Left ventricle myocardium superior (tissue), 1 donor: Measurements from ENCODE around the gene CACNB4. TPM values are rescaled to one million over a fixed set of nuclear protein-coding genes. Genes with fewer than 3 reads are reported as not detected.
"Not testable (repeated sequence)": the region's sequence is repeated elsewhere in the genome, so short reads cannot be mapped to it uniquely, and the experiment has no call there.

ENCODE experiments used
- ATAC-seq: fragments of 200-7000 bp; cut with Tn5 transposase; one replicate; pipeline ENCODE4 v1.9.1; 2020; ENCODE audit warnings: mild to moderate bottlenecking, moderate library complexity
- DNase-seq: peaks from one replicate; pipeline ENCODE4 v3.0.0-alpha.2; 2020
- intact Hi-C: fragments of 100-400 bp; cut with micrococcal nuclease; formaldehyde crosslinking; loops from one replicate; pipeline ENCODE4 v1.11.0; 2022
- total RNA-seq: library from RNA; stranded (reverse); fragmentation: NEBNext Ultra II Directional; extraction: Animal tissue kit (Norgen Biotek cat#: 25700); gene quantifications from one replicate; pipeline ENCODE4 v1.2.1, GENCODE V29; 2021
- donor health status: DM: no; HTN: yes; CAD: no; lungs with severe emphysema.

CACNB4 gene
- total RNA-seq, 1 donor from 2014 or later = 0.32 TPM

DNA sequence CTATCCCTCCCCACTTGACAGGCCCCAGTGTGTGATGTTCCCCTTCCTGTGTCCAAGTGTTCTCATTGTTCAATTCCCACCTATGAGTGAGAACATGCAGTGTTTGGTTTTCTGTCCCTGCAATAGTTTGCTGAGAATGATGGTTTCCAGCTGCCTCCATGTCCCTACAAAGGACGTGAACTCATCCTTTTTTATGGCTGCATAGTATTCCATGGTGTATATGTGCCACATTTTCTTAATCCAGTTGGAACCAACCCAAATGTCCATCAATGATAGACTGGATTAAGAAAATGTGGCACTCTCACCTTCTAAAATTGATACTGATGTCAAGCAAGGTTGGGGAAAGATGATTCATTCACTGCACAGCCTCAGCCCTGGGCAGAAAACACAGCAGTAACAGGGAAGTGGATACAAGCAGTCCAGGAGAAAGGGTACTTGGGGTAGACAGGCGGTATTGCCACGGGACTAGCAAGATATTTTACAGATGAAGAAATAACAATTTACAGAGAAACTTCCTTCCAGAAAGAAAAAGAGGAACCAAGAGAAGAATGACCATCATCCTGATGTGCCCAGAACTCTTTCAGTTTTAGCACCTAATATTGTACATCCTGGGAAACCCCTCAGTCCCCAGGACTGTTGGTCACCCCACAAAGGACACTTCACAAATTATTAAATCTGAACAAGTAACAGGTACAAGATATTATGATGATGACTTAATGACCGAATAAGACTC lies 68.1 kb downstream of the CACNB4 start:
- ATAC-seq = peak; percentile 45
- intact Hi-C loops, DNase-seq: not testable (repeated sequence)

DNA sequence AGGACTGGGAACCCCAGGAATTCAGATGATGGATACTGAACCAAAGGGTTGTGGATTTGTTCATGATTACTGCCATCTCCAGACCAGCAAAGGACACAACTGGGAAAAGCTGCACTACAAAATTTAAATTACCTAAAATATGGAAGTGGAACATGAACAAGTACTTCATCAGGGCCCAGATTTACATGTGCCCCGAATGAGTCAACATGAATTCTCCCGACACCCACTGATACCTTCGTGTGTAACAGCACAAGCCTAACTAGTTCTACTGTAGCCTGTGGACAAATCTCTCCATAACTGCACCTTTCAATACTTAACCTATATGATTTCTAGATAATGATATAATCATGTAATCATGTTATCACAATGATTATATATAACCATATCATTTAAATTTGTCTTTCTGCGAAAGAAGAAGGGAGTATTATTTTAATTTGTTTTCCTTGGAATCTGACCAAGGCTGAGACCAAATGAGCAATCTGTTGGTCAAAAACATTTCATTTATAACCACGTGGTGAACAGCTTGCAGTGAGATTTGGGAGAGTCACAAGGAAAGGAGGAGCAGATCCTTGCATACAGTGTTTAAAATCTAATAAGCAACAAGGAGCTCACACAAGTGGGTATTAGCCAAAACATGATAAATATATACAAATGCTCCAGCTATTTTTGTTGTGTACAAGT lies 70.5 kb downstream of the CACNB4 start:
- intact Hi-C loops = loop anchor here (10.0 kb wide), 1 partner anchor 414 kb away; no protein-coding TSS in a partner anchor
- DNase-seq (no peak), ATAC-seq (no peak)

DNA sequence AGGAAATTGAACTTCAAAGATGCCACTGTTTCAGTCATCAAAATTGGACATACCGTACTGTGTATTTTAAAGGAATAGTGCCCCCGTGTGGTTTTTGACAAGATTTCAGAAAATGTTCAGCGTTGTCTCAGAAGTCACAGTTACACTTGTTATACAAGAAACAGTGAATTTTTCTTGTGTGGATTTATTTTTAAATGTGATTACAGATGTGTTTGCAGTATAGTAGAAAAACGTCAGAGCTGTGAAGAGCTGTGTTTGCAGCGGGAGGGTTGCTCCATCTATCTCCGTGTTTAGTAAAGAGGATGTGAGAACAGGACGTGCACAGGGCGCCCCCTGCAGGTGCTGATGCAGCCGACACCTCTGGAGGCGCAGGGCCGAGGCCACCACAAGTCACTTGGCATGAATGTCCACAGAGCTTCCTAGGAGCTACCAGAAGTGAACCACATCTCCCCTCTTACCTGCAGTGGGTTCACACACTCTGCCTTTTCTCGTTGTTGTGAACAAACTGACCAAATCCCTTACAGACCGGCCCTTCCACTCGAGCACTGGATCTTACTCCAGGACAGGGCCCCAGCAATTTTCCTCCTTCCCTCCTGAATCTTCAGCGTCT lies 73.1 kb downstream of the CACNB4 start:
- intact Hi-C loops = loop anchor here (10.0 kb wide), 1 partner anchor 411 kb away; no protein-coding TSS in a partner anchor
- peak; percentile 92 for DNase-seq
- ATAC-seq = peak; percentile 98

DNA sequence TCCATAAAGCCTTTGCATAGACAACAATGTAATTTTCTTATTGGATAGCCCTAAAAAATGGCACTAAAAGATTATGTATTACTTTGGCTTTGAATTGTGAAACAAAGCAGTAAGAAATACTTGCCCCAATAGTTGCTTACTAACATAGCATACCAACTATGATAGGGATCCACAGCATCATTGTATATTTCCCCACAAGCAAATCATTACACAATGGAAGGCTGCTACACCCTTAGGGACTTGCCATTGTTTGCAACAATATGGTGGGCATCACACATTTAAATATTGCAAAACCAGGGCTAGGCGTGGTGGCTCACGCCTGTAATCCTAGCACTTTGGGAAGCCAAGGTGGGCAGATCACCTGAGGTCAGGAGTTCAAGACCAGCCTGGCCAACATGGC lies 74.4 kb downstream of the CACNB4 start:
- DNase-seq (no peak), ATAC-seq (no peak)
- intact Hi-C loops = loop anchor here (10.0 kb wide), 1 partner anchor 410 kb away; no protein-coding TSS in a partner anchor

DNA sequence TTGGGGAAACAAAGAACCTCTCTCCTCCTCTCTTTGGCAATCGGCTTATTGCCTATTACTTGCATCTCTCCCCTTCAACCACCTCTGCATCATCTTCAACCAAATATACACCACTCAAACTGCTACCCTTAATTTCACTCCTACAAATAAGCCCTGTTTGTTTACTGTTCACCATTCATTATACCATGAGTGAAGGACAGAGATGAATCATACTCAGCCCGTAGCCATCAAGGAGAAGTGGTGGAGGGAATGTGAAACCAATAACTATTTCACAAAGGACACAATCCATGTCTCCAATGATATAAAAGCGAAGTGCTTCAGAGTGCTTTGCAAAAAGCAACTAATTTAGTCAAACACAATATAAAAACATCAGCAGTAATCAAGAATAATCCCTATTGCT lies 76.8 kb downstream of the CACNB4 start:
- DNase-seq (no peak), ATAC-seq (no peak)
- intact Hi-C loops = loop anchor here (10.0 kb wide), 1 partner anchor 407 kb away; no protein-coding TSS in a partner anchor

DNA sequence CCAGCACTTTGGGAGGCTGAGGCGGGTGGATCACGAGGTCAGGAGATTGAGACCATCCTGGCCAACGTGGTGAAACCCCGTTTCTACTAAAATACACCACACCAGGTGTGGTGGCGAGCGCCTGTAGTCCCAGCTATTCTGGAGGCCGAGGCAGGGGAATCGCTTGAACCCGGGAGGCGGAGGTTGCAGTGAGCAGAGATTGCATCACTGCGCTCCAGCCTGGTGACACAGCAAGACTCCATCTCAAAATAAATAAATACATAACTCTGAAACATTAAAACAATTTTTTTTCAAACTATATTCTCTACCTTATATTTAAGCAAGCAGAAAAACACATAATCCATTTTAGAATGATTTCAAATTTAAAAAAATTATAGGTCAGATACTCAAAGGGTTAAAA lies 77.8 kb downstream of the CACNB4 start:
- intact Hi-C loops = loop anchor here (10.0 kb wide), 1 partner anchor 406 kb away; no protein-coding TSS in a partner anchor
- DNase-seq, ATAC-seq: not testable (repeated sequence)

DNA sequence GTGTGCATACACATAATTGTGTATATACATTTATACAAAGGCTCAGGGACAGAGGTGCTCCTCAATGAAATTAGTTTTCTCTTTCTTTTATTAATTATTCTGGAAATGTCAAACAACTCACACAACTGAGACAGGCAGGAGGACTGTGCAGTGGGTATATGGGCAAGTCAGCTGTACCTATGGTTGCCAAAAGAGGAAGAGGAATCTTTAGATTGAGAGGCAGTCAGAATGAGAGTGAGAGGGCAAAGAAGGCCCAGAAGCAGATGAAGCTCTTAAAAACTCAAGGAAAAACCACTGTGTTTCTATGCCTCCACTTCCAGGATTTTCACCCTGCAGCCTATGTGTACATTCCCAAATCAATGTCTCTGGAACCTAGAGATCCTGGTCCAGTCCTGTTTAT lies 79.1 kb downstream of the CACNB4 start:
- ATAC-seq = no peak
- DNase-seq = no peak
- intact Hi-C loops = loop anchor here (10.0 kb wide), 1 partner anchor 405 kb away; no protein-coding TSS in a partner anchor

DNA sequence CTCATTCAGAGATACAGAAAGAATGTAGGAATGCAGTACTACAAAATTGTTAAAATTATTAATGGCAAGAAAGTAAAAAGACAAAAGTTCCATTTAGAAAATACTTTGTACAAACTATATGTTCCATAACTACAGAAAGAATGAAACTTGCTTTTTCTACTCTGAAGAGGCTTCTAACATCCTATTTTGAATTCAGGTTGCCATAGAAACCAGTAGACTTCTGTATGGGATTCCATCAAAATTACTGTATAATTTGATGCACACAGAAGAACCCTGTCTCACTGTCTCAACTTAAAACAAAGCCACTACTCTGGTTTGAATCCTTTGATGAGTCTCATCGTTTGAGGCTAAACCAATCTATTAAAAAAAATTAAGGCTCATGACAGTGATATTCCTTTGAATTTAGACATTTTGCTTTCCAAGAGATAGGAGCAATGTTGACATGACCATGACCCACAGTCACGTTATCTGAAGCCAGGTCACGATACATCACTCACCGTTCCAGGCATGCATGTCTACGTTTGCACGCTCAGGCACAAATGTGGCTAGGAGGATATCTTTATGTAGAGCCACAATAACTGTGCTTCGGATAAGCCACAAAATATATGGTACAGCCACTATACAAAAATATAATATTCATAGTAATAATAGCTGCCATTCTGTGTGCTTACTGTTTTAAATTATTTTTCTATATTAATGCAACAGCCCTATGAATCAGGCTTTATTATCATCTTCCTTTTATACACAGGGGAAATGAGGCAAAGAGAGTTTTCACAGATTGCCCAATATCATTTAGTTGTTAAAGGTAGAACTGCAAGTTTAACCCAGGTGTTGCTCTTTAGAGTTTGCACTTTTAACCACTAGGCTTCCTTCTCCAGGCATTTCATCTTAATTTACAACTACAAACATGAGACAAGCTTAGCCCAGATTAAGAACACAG lies 82.4 kb downstream of the CACNB4 start:
- no peak for DNase-seq
- ATAC-seq = no peak
- intact Hi-C loops = no loop called here

DNA sequence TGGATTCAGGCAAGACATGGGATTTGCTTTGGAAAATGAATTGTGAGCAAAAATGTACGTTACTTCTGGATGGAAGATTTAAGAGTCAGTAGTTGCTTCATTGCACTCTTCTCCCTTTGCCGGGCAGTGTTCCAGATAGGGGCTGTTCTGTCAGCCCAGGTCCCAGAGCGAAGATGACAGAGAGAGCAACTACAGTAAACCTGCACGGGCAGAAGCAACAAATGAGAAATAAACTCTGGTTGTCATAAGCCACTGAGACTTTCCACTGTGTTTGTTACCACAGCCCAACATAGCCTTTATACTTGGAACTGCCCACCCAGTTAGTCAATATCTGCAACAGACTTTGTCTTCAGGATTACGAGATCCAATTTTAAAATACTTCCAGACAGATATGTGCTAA lies 83.3 kb downstream of the CACNB4 start:
- intact Hi-C loops = no loop called here
- DNase-seq (no peak), ATAC-seq (no peak)

DNA sequence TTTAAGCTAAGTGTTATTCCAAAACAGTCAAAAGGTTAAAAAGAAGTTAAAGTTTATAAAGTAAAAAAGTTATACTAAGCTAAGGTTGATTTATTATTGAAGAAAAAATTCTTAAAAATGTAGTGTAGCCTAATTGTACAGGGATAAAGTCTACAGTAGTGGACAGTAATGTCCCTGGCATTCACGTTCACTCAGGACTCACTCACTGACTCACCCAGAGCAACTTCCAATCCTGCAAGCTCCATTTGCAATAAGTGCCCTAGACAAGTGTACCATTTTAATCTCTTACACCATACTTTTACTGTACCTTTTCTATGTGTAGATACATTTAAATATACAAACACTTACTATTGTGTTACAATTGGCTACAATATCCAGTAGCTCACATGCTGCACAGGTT lies 86.1 kb downstream of the CACNB4 start:
- ATAC-seq = no peak
- intact Hi-C loops = no loop called here
- DNase-seq = no peak

DNA sequence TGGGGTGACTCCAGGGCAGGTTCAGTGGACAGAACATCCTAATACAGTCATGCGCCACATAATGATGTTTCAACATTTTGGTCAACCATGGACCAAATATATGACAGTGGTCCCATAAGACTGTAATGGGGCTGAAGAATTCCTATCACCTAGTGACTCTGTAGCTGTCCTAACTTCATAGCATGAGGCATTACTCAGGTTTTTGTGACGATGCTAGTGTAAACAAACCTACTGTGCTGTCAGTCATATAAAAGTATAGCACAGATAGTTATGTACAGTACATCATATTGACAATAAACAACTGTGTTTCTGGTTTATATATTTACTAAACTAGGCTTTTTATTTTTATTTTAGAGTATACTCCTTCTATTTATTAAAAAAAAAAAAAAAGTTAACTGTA lies 87.1 kb downstream of the CACNB4 start:
- no peak for ATAC-seq
- no peak for DNase-seq
- intact Hi-C loops = no loop called here

DNA sequence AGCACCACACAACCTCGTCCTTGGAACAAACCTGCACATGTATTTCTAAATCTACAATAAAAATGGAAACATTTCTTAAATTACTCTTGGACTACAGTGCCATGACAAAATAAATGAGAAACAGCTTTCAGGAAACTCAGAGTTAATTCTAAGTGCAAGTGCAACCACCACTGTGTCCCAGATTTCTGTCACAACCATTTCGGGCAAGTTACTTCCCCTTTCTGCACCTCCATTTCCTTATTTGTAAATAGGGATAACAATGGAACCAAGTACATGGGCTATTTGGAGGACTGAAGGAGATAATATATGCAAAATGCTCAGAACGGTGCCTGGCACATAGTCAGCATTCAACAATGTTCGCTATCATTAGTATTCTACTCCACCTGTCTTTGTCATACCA lies 93.2 kb downstream of the CACNB4 start:
- intact Hi-C loops = no loop called here
- ATAC-seq = no peak
- no peak for DNase-seq

DNA sequence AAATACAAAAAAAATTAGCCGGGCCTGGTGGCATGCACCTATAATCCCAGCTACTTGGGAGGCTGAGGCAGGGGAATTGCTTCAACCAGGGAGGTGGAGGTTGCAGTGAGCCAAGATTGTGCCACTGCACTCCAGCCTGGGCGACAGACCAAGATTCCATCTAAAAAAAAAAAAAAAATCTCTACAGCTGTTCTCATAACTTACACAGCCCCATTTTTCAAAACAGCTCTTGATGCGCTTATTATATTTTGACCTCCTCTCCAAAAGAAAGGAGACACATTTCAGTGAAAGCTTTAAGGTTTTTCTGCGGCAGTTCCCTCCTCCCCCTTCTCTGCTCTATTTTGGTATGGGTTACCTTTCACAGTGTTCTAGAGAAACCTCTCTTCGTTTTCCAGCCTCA lies 95.6 kb downstream of the CACNB4 start:
- intact Hi-C loops, DNase-seq: not testable (repeated sequence)
- peak; percentile 47 for ATAC-seq

DNA sequence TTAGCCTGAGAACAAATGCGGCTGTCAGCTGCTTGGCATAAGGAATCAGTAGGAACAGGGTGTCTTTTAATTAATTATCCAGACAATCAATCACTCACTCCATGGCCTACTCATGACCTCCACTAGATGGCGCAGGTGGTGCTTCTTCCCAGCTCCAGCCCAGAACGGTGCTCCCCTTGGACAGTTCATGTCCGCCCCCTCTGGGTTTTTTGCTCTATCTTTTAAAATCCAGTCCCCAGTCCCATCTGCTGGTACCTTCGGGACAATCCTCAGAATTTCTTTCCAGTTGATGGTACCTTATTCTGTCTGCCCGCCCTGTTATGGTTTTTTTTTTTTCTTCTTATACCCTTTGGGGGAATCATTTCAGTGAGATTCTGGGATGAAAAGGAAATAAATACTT lies 99.8 kb downstream of the CACNB4 start:
- DNase-seq (peak; percentile 31), ATAC-seq (peak; percentile 68)
- intact Hi-C loops = no loop called here

DNA sequence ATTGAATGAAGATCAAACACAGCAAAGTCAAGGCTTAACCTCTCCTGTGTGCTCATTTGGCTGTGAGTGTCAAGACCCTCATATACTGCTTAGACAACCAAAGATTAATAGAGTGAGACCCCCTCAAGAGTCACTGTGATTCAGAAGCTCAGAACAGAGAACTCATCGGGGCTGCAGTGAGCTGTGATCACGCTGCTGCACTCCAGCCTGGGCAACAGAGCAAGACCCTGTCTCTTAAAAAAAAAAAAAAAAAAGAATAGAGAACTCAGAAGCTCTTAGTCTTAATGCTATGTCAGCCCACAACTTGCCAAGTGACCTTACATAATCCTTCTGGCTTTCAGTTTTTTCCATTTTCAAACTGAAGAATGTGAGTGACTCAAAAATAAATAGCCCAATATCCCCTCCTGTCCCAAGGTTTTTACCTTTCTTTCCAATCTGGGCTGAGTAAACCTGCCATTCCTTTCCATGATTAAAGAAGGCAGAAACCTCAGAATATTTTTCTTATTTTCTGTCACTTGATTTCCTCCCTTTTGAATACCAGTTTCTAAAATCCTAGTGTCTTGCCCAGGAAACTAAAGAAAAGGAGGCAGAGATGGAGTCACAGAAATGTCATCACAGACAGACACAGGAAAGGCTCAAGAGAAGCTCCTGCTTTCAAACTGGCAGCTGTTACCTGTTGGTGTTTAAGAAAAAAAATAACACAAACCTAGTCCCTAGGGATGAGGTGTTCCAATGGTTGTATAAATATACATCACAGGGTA lies 102.4 kb downstream of the CACNB4 start:
- DNase-seq (no peak), ATAC-seq (no peak)
- intact Hi-C loops = no loop called here

DNA sequence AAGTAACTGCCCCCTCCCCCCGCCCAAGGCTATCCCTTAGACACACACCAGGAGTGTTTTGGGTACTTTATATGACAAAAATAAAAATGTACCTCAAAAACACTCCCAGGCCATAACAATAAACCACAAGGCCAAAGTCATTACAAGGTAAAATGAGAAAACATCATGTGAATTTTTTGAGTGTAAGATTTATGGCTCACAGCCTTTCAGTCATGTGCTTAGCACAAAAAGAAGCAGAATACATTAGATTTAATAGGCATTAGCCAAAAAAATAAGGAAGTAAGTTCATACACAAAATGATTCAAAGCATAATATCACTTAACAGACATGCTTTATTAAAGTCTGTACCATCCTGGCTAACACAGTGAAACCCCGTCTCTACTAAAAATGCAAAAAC lies 103.7 kb downstream of the CACNB4 start:
- no peak for ATAC-seq
- intact Hi-C loops = no loop called here

DNA sequence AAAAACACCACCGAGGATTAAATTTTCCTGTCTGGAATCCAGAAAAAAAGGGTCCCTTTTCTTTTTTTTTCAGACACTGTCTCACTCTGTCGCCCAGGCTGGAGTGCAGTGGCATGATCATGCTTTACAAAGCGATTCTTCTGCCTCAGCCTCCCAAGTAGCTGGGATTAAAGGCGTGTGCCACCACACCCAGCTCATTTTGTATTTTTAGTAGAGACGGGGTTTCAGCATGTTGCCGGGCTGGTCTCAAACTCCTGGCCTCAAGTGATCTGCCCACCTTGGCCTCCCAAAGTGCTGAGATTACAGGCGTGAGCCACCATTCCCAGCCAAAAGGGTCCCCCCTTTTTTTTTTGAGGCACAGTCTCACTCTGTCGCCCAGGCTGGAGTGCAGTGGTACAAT lies 104.7 kb downstream of the CACNB4 start:
- intact Hi-C loops, DNase-seq, ATAC-seq: not testable (repeated sequence)

More for the DNA sequence above, 103.7 kb downstream of the CACNB4 start:
- no peak for DNase-seq

DNA sequence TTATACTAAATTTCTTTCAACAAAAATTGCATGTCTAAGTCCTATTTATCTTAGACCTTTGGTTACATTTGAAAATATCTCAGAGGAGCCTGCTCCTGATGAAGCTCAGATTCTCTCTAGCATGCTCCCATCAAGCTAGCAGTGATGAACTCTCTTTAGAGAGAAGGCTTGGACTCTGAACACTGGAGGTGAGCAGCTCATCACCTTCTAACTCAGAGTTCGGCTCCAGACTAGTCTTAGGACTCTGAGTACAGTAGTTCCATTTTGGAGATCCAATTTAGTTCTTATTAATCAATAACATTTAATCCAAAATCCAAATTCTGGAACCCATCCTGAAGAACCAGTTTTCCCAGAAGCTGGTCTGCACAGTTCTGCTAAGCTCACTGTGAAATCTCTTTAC lies 107.8 kb downstream of the CACNB4 start:
- DNase-seq (no peak), ATAC-seq (no peak)
- intact Hi-C loops = no loop called here
